GM10266 (cell line): Measurements from ENCODE around the gene GABRG3.

Experiments
- DNase-seq: peaks from one replicate; pipeline ENCODE4 v3.0.0; 2012; ENCODE audit errors: extremely low spot score
- CTCF ChIP-seq: IDR thresholded peaks from 2 replicates; pipeline ENCODE4 v1.5.1; 2012; ENCODE audit warnings: mild to moderate bottlenecking, low read depth; ENCODE audit not compliant: control insufficient read depth, insufficient read depth; ENCODE audit errors: missing control alignments

The GABRG3 gene

GRCh38 chr15:26970712-26971210, at the start of gene GABRG3:
GABRG3 (plus strand) TSS chr15:26971181.
- DNase-seq, result no peak

GRCh38 chr15:26921433-26921832, 49.5 kb upstream of the GABRG3 start:
- DNase-seq, result no peak
- TF ChIP-seq CTCF, result no peak

More at GRCh38 chr15:26970712-26971210, at the start of gene GABRG3:
- TF ChIP-seq CTCF, result no peak

DNA sequence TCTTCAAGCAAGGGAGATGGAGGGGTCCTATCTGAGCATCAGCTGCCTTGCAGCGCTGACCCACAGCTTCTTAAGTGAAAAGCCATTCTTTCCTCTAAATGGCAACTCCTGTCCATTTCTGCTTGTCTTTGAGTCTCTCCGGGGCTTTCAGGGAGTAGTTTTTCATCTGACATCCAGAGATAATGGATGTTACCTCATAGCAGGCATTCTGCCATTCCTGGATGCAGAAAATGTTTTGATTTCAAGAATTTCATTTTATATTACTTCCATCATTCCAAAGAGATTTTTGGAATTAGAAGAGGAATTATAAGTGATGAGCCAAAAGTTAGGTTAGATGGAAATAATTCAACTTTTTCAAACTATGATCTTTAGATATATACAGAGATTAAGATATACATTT, 44.9 kb upstream of the GABRG3 start:
- no peak for DNase-seq
- no peak for TF ChIP-seq CTCF

GRCh38 chr15:26928051-26928450, 42.9 kb upstream of the GABRG3 start:
- no peak for DNase-seq
- TF ChIP-seq CTCF, result no peak

DNA sequence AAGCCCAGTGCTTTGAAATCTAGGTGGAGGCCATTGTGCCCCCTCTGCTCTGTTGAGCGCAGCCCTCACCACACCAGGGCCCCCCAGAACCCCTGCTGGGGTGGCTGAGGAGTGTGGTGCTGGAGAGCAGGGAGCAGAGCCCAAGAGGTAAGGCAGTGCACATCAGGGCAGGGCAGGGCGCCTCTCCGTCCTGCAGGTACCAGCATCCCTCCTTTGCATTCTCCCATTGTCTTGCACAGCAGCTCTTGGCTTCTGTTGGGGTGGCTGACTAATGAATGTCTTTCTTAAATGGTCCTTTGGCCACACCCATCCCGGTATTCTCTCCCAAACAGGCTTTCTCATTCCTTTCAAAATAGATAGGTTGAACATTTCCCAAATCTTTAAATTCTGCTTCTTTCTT, 41.4 kb upstream of the GABRG3 start:
- no peak for DNase-seq
- no peak for TF ChIP-seq CTCF

GRCh38 chr15:26934848-26935247, 36.1 kb upstream of the GABRG3 start:
- no peak for TF ChIP-seq CTCF
- no peak for DNase-seq

GRCh38 chr15:26935322-26935721, 35.7 kb upstream of the GABRG3 start:
- no peak for DNase-seq
- TF ChIP-seq CTCF, result no peak
